Uterus (tissue), 4 donors: ENCODE data around the gene PDK2. TPM values are rescaled to one million over a fixed set of nuclear protein-coding genes. Genes with fewer than 3 reads are reported as not detected.
A peak's percentile ranks its signal among the peaks of the same experiment; 100 is the strongest.

Experiments
- DNase-seq, 2 donors: peaks; one replicate each; pipeline ENCODE4 v3.0.0-alpha.2; 2019 to 2020
- H3K27ac ChIP-seq, 2 donors: fragments of 200-600 bp; sonication (generic); 1 replicate in 1 of 2; 2 replicates in 1 of 2; pipeline ENCODE4 v1.5.1; 2016 to 2018
- H3K27me3 ChIP-seq, 2 donors: fragments of 200-600 bp; sonication (generic); one replicate each; pipeline ENCODE4 v1.5.1; 2018 to 2019; ENCODE audit warnings: control low read depth in 1 of 2
- H3K36me3 ChIP-seq, 2 donors: fragments of 200-600 bp; sonication (generic); one replicate each; pipeline ENCODE4 v1.5.1; 2019; ENCODE audit warnings: control low read depth in 1 of 2
- H3K4me1 ChIP-seq, 2 donors: fragments of 200-600 bp; sonication (generic); one replicate each; pipeline ENCODE4 v1.5.1; 2018 to 2019; ENCODE audit warnings: control low read depth in 1 of 2
- H3K4me3 ChIP-seq, 2 donors: fragments of 200-600 bp; sonication (generic); 1 replicate in 1 of 2; 2 replicates in 1 of 2; pipeline ENCODE4 v1.5.1; 2018 to 2019; ENCODE audit warnings: mild to moderate bottlenecking in 1 of 2
- H3K9me3 ChIP-seq, 2 donors: fragments of 200-600 bp; sonication (generic); one replicate each; pipeline ENCODE4 v1.5.1; 2019; ENCODE audit warnings: control low read depth in 1 of 2
- POLR2A ChIP-seq, 2 donors: fragments of 450-650 bp; IDR thresholded peaks; one replicate each; pipeline ENCODE4 v1.6.1; 2016; ENCODE audit warnings: antibody characterized with exemption in 2 of 2, mild to moderate bottlenecking in 1 of 2, moderate library complexity in 1 of 2
- intact Hi-C: fragments of 100-400 bp; cut with DNase I; formaldehyde crosslinking; loops from one replicate; pipeline ENCODE4 v1.15.1; 2023; ENCODE audit warnings: low total_unique reads
- total RNA-seq, 4 donors: library from RNA; depleted of rRNA in 3 of 4; stranded (reverse); fragments of >200 nt in 3 of 4; gene quantifications; one replicate each; pipeline versions ENCODE4 v1.1.0 to v1.2.4, GENCODE V29; 2014 to 2023
- TF ChIP-seq, protein P1 (sequence below), 4 experiments: fragments of 200-600 bp in 2 of 4; fragments of 450-650 bp in 2 of 4; sonication (generic) in 2 of 4; IDR thresholded peaks; one replicate each; pipeline ENCODE4 v1.5.1; 2016 to 2019; ENCODE audit warnings: antibody characterized with exemption in 4 of 4, mild to moderate bottlenecking in 2 of 4, moderate library complexity in 1 of 4
- donor health status: DM: yes; HTN: yes; CAD: no.

PDK2 gene
- total RNA-seq, 4 donors from 2014 or later: 12.9 to 62.6 (median 32.4) TPM

DNA sequence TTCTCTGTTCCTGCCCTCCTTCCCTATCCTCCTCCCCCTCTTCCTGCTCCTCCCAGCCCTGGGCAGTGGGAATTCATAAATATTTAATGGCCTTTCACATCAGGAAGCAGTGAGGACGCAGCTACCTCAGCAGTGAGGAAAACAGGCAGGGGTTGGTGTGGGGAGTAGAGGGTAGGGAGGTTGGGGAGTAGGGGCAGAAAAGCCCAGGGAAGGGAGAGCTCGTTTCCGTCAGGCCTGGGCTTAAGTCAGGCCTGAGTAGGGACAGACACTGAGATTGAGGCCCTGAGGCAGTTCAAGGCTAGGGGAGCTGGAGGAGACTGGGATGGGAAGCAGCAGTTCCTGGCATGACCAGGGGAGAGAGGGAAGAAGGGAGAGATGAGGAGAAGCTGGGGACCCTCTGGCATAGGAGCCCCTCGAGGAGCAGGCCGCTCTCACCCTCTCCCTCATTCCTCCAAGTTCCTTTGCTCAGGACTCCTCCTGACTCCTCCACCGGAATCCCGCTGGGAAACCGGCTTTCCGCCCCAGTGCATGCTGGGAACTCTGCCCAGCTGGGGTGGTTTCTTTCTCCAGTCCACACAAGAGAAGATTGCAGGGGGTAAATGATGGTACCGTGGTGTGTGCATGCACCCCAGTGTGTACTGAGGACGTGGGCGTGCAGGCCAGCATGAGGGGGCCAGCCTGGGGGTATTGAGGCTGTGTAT, 28.6 kb downstream of the PDK2 start:
- Histone ChIP-seq H3K9me3 (no peaks in the 10 kb centered on the region), H3K4me1 (no peaks in the 10 kb centered on the region), H3K4me3 (no peak overlapping the region), H3K27me3 (no peaks in the 10 kb centered on the region), H3K27ac (peak overlapping the region; percentile 49 to 63), H3K36me3 (no peaks in the 10 kb centered on the region)
- DNase-seq: no peak
- TF ChIP-seq, protein P1, sequence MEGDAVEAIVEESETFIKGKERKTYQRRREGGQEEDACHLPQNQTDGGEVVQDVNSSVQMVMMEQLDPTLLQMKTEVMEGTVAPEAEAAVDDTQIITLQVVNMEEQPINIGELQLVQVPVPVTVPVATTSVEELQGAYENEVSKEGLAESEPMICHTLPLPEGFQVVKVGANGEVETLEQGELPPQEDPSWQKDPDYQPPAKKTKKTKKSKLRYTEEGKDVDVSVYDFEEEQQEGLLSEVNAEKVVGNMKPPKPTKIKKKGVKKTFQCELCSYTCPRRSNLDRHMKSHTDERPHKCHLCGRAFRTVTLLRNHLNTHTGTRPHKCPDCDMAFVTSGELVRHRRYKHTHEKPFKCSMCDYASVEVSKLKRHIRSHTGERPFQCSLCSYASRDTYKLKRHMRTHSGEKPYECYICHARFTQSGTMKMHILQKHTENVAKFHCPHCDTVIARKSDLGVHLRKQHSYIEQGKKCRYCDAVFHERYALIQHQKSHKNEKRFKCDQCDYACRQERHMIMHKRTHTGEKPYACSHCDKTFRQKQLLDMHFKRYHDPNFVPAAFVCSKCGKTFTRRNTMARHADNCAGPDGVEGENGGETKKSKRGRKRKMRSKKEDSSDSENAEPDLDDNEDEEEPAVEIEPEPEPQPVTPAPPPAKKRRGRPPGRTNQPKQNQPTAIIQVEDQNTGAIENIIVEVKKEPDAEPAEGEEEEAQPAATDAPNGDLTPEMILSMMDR (IDR thresholded peaks at IDR 0.05): no peak
- TF ChIP-seq POLR2A (IDR thresholded peaks at IDR 0.05): no peak
- intact Hi-C loops: no loop called here

DNA sequence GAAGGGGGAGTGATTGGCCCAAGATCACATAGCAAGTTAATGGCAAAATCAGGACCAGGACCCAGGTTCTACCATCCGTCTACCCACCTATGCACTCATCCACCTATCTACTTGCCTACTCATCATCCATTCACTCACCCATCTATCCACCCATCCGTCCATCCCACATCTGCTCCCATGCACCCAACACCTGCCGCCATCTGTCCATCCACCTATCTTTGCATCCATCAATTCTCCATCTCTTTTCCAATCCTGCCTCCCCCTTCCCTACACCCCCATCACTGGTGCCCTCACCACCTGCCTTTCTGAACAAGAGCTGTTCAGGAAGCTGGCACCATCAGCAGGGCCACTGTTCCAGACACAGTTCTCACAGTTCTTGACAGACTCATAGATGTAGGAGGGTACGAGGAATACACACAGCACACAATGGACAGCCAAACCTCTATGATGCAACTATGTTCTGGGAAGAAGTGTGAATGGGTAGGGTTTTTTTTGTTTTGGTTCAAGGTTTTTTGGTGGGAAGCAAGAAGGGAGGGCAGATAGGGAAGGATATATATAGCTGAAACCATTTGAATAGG, 30.4 kb downstream of the PDK2 start:
- no peak for DNase-seq
- peaks cover 0 to 5% of the 10 kb centered on the region in 2 donors for H3K4me1 ChIP-seq
- no peaks in the 10 kb centered on the region for H3K27me3 ChIP-seq
- H3K4me3 ChIP-seq: no peak overlapping the region
- no peaks in the 10 kb centered on the region for H3K9me3 ChIP-seq
- TF ChIP-seq, protein P1 (IDR thresholded peaks at IDR 0.05): no peak
- no peak for TF ChIP-seq POLR2A (IDR thresholded peaks at IDR 0.05)
- intact Hi-C loops: no loop called here
- H3K27ac ChIP-seq: no peak overlapping the region
- H3K36me3 ChIP-seq: no peaks in the 10 kb centered on the region

DNA sequence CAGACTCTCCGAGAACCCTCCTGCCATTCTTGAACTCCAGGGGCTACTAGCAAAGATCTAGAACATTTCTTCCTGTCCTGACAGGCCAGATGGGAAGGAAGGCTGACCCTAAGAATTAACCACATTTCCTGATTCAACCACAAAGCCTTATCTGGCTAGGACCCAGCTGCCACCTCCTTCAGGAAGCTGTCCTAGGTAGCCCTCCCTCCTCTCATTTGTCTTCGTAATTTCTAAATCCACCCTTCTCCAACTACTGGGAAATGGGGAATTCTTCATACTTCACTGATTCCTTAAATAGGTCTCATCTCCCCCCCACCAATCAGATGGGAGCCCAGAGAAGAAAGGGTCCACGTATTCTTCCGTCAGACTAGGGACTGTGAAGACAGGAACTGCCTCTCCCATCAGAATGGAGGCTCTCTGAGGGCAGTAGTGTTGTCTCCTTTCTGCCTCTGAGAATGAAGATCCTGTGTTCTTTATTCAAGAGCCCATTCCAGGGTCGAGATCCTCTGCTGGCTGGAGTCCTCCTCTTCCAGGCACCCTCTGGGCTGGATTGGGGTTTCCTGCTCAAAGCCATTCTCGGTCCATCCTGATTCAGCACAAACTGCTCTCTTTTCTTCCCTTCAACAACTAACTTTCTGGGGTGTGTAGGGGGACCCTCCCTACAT, 32.7 kb downstream of the PDK2 start:
- intact Hi-C loops: no loop called here
- DNase-seq: no peak
- no peak overlapping the region for H3K27ac ChIP-seq
- H3K9me3 ChIP-seq: no peaks in the 10 kb centered on the region
- H3K4me3 ChIP-seq: no peak overlapping the region
- TF ChIP-seq POLR2A (IDR thresholded peaks at IDR 0.05): no peak
- TF ChIP-seq, protein P1 (IDR thresholded peaks at IDR 0.05): no peak
- no peaks in the 10 kb centered on the region for H3K27me3 ChIP-seq
- peaks cover 0 to 5% of the 10 kb centered on the region in 2 donors for H3K4me1 ChIP-seq
- H3K36me3 ChIP-seq: no peaks in the 10 kb centered on the region

DNA sequence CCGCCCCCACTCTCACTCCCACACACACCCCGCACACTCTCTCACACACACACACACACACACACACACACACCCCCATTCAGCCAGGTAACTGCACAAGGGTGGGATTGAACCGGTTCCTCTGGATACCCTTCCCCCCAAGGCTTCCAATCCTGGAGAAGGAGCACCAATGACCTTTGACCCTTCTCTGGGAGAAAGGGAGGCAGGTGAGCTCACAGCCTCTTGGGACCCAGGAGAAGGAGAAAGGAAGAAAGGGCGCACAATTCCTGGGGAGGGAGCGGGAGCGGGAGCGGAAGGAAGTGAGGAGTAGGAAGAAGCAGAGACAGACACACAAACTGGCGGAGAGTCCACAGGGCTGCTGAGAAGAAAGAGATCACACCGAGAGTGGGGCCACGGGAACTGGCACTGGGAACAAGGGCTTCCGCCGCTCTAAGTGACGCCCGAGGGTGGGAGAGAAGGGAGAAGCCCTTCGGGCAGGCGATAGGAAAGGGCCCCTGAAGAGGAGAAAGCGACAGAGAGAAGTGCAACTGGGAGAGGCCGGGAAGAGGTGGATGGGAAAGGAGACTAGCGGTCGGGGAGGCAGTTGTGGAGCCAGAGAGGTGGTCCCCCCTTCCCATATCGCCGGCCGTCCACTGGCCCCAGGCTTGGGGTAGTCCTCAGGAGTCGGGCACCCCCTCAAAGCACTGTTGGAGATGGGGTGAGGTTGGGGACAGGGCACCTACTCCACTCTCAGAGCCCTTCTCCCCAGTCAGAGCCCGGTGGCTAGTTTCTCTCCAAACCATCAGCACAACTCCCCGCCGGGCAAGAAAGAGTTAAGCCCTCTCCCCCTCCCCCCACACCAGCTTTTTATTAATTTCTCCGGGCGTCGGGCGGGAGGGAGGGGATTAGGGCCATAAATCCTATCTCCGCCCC, 33.5 kb downstream of the PDK2 start:
- TF ChIP-seq, protein P1 (IDR thresholded peaks at IDR 0.05): no peak
- no peak for TF ChIP-seq POLR2A (IDR thresholded peaks at IDR 0.05)
- no peak overlapping the region for H3K27ac ChIP-seq
- DNase-seq: no peak

More for the DNA sequence above, 33.5 kb downstream of the PDK2 start:
- H3K36me3 ChIP-seq: no peaks in the 10 kb centered on the region
- no peaks in the 10 kb centered on the region for H3K27me3 ChIP-seq
- H3K4me3 ChIP-seq: peak overlapping the region; percentile 22 to 27
- H3K4me1 ChIP-seq: peaks cover 0 to 5% of the 10 kb centered on the region in 2 donors
- no peaks in the 10 kb centered on the region for H3K9me3 ChIP-seq
- intact Hi-C loops: no loop called here
